HG03159 (cell line): Measurements from ENCODE around the gene MYBPC1.
"Not testable (repeated sequence)": the region's sequence is repeated elsewhere in the genome, so short reads cannot be mapped to it uniquely, and the experiment has no call there.

Source experiments
- ATAC-seq: cut with Tn5 transposase; IDR thresholded peaks from one replicate; pipeline ENCODE4 v1.9.1; 2021; ENCODE audit warnings: mild to moderate bottlenecking, moderate library complexity; ENCODE audit not compliant: unreplicated experiment

Gene MYBPC1

GRCh38 chr12:101594700-101595099 lies at the start of gene MYBPC1:
Gene MYBPC1, plus strand, starts transcription at chr12:101594971. Its CDS starts 100 bp downstream, at chr12:101595071.
- ATAC-seq, result no peak

- ATAC-seq, result no peak
Measured at GRCh38 chr12:101551362-101552114, 43.2 kb upstream of the MYBPC1 start.

GRCh38 chr12:101552277-101552676 lies 42.5 kb upstream of the MYBPC1 start:
- ATAC-seq, result no peak

- no peak for ATAC-seq
Measured at GRCh38 chr12:101557094-101557493, 37.7 kb upstream of the MYBPC1 start.

GRCh38 chr12:101558726-101559125 lies 36.0 kb upstream of the MYBPC1 start:
- ATAC-seq, result not testable (repeated sequence)

GRCh38 chr12:101563212-101563611 lies 31.6 kb upstream of the MYBPC1 start:
- ATAC-seq, result no peak

GRCh38 chr12:101564912-101565311 lies 29.9 kb upstream of the MYBPC1 start:
- no peak for ATAC-seq

GRCh38 chr12:101566318-101566717 lies 28.5 kb upstream of the MYBPC1 start:
- ATAC-seq, result no peak

GRCh38 chr12:101567918-101568317 lies 26.9 kb upstream of the MYBPC1 start:
- no peak for ATAC-seq

GRCh38 chr12:101570047-101570446 lies 24.7 kb upstream of the MYBPC1 start:
- no peak for ATAC-seq

GRCh38 chr12:101571105-101571504 lies 23.7 kb upstream of the MYBPC1 start:
- no peak for ATAC-seq

GRCh38 chr12:101573743-101574142 lies 21.0 kb upstream of the MYBPC1 start:
- ATAC-seq, result no peak

- ATAC-seq, result no peak
Measured at GRCh38 chr12:101578417-101578816, 16.4 kb upstream of the MYBPC1 start.

- ATAC-seq, result no peak
Measured at GRCh38 chr12:101581190-101581589, 13.6 kb upstream of the MYBPC1 start.

- ATAC-seq, result no peak
Measured at GRCh38 chr12:101582937-101583336, 11.8 kb upstream of the MYBPC1 start.

- no peak for ATAC-seq
Measured at GRCh38 chr12:101590383-101590782, 4.4 kb upstream of the MYBPC1 start.

GRCh38 chr12:101591781-101592180 lies 3.0 kb upstream of the MYBPC1 start:
- no peak for ATAC-seq

- no peak for ATAC-seq
Measured at GRCh38 chr12:101592448-101592847, 2.3 kb upstream of the MYBPC1 start.

GRCh38 chr12:101592921-101593320 lies 1.9 kb upstream of the MYBPC1 start:
- ATAC-seq, result no peak

GRCh38 chr12:101596172-101596571 lies 1.4 kb downstream of the MYBPC1 start:
- no peak for ATAC-seq

- no peak for ATAC-seq
Measured at GRCh38 chr12:101597164-101597563, 2.4 kb downstream of the MYBPC1 start.

GRCh38 chr12:101598483-101598882 lies 3.7 kb downstream of the MYBPC1 start:
- ATAC-seq, result no peak

GRCh38 chr12:101599311-101599710 lies 4.5 kb downstream of the MYBPC1 start:
- ATAC-seq, result no peak
